K562 (cell line): ENCODE data around the gene SLC25A48. TPM values are rescaled to one million over a fixed set of nuclear protein-coding genes. Genes with fewer than 3 reads are reported as not detected.

ENCODE experiments used
- ARID1B ChIP-seq: fragments of 450-650 bp; IDR thresholded peaks from 2 replicates; pipeline ENCODE4 v1.6.1; 2016; ENCODE audit warnings: antibody characterized with exemption, mild to moderate bottlenecking, inconsistent platforms
- ATF6 ChIP-seq: sonication (generic); formaldehyde crosslinking; IDR thresholded peaks from 2 replicates; pipeline ENCODE4 v1.4.0; 2020; ENCODE audit warnings: mild to moderate bottlenecking, missing genetic modification reagents
- BDP1 ChIP-seq: IDR thresholded peaks from 3 replicates; pipeline ENCODE4 v1.6.1; 2011; ENCODE audit not compliant: insufficient read length, insufficient read depth
- EP300 ChIP-seq: IDR thresholded peaks from 2 replicates; pipeline ENCODE4 v1.6.1; 2012; ENCODE audit warnings: low read length, improper control_type of control experiment
- FOSL1 ChIP-seq: fragments of 200-800 bp; sonication (Bioruptor generic); conservative IDR thresholded peaks from 2 replicates; pipeline ENCODE4 v1.6.1; 2016; ENCODE audit warnings: missing genetic modification characterization, missing compliant biosample characterization
- FOXA3 ChIP-seq, 2 experiments: fragments of 450-650 bp in 1 of 2; sonication (generic) in 1 of 2; formaldehyde crosslinking; IDR thresholded peaks in 1 of 2; conservative IDR thresholded peaks in 1 of 2; 2 replicates each; pipeline versions ENCODE4 v1.4.0 to v1.8.0; 2020 to 2022; ENCODE audit warnings: mild to moderate bottlenecking in 2 of 2, missing genetic modification reagents in 1 of 2
- HOMEZ ChIP-seq: fragments of 250-450 bp; sonication (Bioruptor Pico); IDR thresholded peaks from 2 replicates; pipeline ENCODE4 v1.4.0; 2020; ENCODE audit warnings: mild to moderate bottlenecking, moderate library complexity
- MAZ ChIP-seq, 2 experiments: fragments of 450-650 bp in 1 of 2; sonication (generic) in 1 of 2; formaldehyde crosslinking; IDR thresholded peaks in 1 of 2; conservative IDR thresholded peaks in 1 of 2; 2 replicates each; pipeline versions ENCODE4 v1.4.0 to v1.5.0; 2020; ENCODE audit warnings: mild to moderate bottlenecking in 1 of 2, missing genetic modification reagents in 1 of 2
- MEIS2 ChIP-seq: fragments of 450-650 bp; IDR thresholded peaks from 2 replicates; pipeline ENCODE4 v1.6.1; 2014; ENCODE audit warnings: mild to moderate bottlenecking; ENCODE audit not compliant: partially characterized antibody
- NFATC3 ChIP-seq: fragments of 450-650 bp; IDR thresholded peaks from 2 replicates; pipeline ENCODE4 v1.6.1; 2017; ENCODE audit warnings: mild to moderate bottlenecking
- NFE2L1 ChIP-seq: fragments of 450-650 bp; IDR thresholded peaks from 2 replicates; pipeline ENCODE4 v1.6.1; 2016; ENCODE audit warnings: missing genetic modification characterization, low read depth, mild to moderate bottlenecking, missing compliant biosample characterization, moderate library complexity, borderline replicate concordance
- SMARCA4 ChIP-seq: fragments of 450-650 bp; IDR thresholded peaks from 2 replicates; pipeline ENCODE4 v1.6.1; 2016
- STAT5B ChIP-seq: fragments of 250-450 bp; sonication (Bioruptor Pico); IDR thresholded peaks from 2 replicates; pipeline ENCODE4 v1.8.0; 2021; ENCODE audit warnings: mild to moderate bottlenecking, inconsistent platforms
- ZFP1 ChIP-seq: fragments of 450-650 bp; formaldehyde crosslinking; IDR thresholded peaks from 2 replicates; pipeline ENCODE4 v1.4.0; 2020; ENCODE audit warnings: mild to moderate bottlenecking, mixed read lengths
- ZNF133 ChIP-seq: fragments of 250-450 bp; sonication (Bioruptor Pico); IDR thresholded peaks from 2 replicates; pipeline ENCODE4 v1.4.0; 2020; ENCODE audit warnings: mild to moderate bottlenecking
- ZNF165 ChIP-seq: fragments of 250-450 bp; sonication (Bioruptor Pico); IDR thresholded peaks from 2 replicates; pipeline ENCODE4 v1.4.0; 2020; ENCODE audit warnings: borderline replicate concordance
- ZNF184 ChIP-seq: sonication (generic); formaldehyde crosslinking; IDR thresholded peaks from 2 replicates; pipeline ENCODE4 v1.5.0; 2020; ENCODE audit warnings: missing genetic modification reagents
- ZNF253 ChIP-seq: fragments of 250-450 bp; sonication (Bioruptor Pico); conservative IDR thresholded peaks from 2 replicates; pipeline ENCODE4 v1.6.1; 2021; ENCODE audit warnings: mild to moderate bottlenecking
- ZNF589 ChIP-seq: fragments of 200-800 bp; sonication (Bioruptor generic); IDR thresholded peaks from 2 replicates; pipeline ENCODE4 v1.6.1; 2016; ENCODE audit warnings: low read depth, missing genetic modification characterization, missing compliant biosample characterization
- ZNF668 ChIP-seq: fragments of 250-450 bp; sonication (Bioruptor Pico); IDR thresholded peaks from 2 replicates; pipeline ENCODE4 v1.8.0; 2022; ENCODE audit warnings: mild to moderate bottlenecking, inconsistent platforms
- ZNF764 ChIP-seq: fragments of 250-450 bp; sonication (Bioruptor Pico); IDR thresholded peaks from 2 replicates; pipeline ENCODE4 v1.4.0; 2020; ENCODE audit warnings: low read depth, mild to moderate bottlenecking, moderate library complexity
- polyA plus RNA-seq, 8 experiments: library from polyadenylated mRNA; depleted of rRNA in 4 of 8; stranded (reverse) in 5 of 8; unstranded in 3 of 8; fragments of >200 nt; fragmentation: Nextera tagmentation in 2 of 8; fragmentation: Illumina TruSeq in 1 of 8; extraction: Ambion mirVana in 2 of 8; extraction: Trizol in 1 of 8; gene quantifications; 2 replicates each; pipeline versions ENCODE4 v1.2.1 to v1.2.3, GENCODE V29; 2011 to 2014; ENCODE audit warnings: inconsistent platforms in 1 of 8, missing spikeins in 1 of 8
- total RNA-seq, 7 experiments: library from RNA; depleted of rRNA in 6 of 7; stranded (reverse); fragments of >200 nt in 6 of 7; fragmentation: Illumina TruSeq in 2 of 7; extraction: Trizol in 2 of 7; gene quantifications; 2 replicates each; pipeline versions ENCODE4 v1.2.1 to v1.2.3, GENCODE V29; 2011 to 2021; ENCODE audit warnings: low replicate concordance in 1 of 7
- TF ChIP-seq, protein P1 (sequence below): fragments of 200-800 bp; sonication (Bioruptor generic); IDR thresholded peaks from 2 replicates; pipeline ENCODE4 v1.6.1; 2017; ENCODE audit warnings: missing genetic modification characterization, missing compliant biosample characterization
- TF ChIP-seq, protein P2 (sequence below): fragments of 200-800 bp; sonication (Bioruptor generic); IDR thresholded peaks from 2 replicates; pipeline ENCODE4 v1.6.1; 2017; ENCODE audit warnings: missing genetic modification characterization, missing compliant biosample characterization

SLC25A48 gene
- total and polyA plus RNA-seq, 9 of the 15 experiments (the other 6 are each of a cell fraction or from before 2014, with no cell fraction given), result 0.08 to 0.35 (median 0.23) TPM; not detected in 1

GRCh38 chr5:135894789-135895188 is 60.3 kb downstream of the SLC25A48 start (continued):
- TF ChIP-seq MAZ (CRISPR knock-in tag; conservative IDR thresholded peaks at IDR 0.05 in 1 of 2, IDR thresholded peaks at IDR 0.05 in 1 of 2), result peak; percentile 36 to 38; a peak in 1 of 4 replicates
- no peak for TF ChIP-seq HOMEZ
- TF ChIP-seq FOSL1 (tag), result peak; percentile 49
- no peak for TF ChIP-seq ZNF668 (CRISPR knock-in tag)
- TF ChIP-seq ZFP1 (CRISPR knock-in tag), result no peak
- TF ChIP-seq ZNF133, result no peak
- TF ChIP-seq, protein P1, sequence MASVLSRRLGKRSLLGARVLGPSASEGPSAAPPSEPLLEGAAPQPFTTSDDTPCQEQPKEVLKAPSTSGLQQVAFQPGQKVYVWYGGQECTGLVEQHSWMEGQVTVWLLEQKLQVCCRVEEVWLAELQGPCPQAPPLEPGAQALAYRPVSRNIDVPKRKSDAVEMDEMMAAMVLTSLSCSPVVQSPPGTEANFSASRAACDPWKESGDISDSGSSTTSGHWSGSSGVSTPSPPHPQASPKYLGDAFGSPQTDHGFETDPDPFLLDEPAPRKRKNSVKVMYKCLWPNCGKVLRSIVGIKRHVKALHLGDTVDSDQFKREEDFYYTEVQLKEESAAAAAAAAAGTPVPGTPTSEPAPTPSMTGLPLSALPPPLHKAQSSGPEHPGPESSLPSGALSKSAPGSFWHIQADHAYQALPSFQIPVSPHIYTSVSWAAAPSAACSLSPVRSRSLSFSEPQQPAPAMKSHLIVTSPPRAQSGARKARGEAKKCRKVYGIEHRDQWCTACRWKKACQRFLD (CRISPR knock-in tag), result no peak
- peak; percentile 49 for TF ChIP-seq ARID1B
- TF ChIP-seq ATF6, result no peak
- no peak for TF ChIP-seq NFE2L1
- peak; percentile 19; the same call in 1 of the 2 replicates for TF ChIP-seq SMARCA4
- TF ChIP-seq NFATC3, result no peak
- no peak for TF ChIP-seq BDP1
- no peak for TF ChIP-seq ZNF184 (CRISPR knock-in tag)
- TF ChIP-seq STAT5B (CRISPR knock-in tag), result no peak
- TF ChIP-seq ZNF165, result no peak
- TF ChIP-seq ZNF253 (CRISPR knock-in tag), result no peak
- TF ChIP-seq EP300, result 0 out of 2 replicates have a peak, but pooled peaks have one; percentile 17
- peak; percentile 96 for TF ChIP-seq MEIS2
- TF ChIP-seq ZNF589 (CRISPR knock-in tag), result no peak
- TF ChIP-seq, protein P2, sequence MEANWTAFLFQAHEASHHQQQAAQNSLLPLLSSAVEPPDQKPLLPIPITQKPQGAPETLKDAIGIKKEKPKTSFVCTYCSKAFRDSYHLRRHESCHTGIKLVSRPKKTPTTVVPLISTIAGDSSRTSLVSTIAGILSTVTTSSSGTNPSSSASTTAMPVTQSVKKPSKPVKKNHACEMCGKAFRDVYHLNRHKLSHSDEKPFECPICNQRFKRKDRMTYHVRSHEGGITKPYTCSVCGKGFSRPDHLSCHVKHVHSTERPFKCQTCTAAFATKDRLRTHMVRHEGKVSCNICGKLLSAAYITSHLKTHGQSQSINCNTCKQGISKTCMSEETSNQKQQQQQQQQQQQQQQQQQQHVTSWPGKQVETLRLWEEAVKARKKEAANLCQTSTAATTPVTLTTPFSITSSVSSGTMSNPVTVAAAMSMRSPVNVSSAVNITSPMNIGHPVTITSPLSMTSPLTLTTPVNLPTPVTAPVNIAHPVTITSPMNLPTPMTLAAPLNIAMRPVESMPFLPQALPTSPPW (CRISPR knock-in tag), result peak; percentile 88
- TF ChIP-seq FOXA3 (CRISPR knock-in tag; conservative IDR thresholded peaks at IDR 0.05 in 1 of 2, IDR thresholded peaks at IDR 0.05 in 1 of 2), result 0 out of 4 replicates have a peak, but pooled peaks of 1 of the 2 experiments have one; percentile 37
- TF ChIP-seq ZNF764 (CRISPR knock-in tag), result no peak
